Spinal cord (tissue), 10 donors: ENCODE measurements around the gene SAE1. TPM values are rescaled to one million over a fixed set of nuclear protein-coding genes. Genes with fewer than 3 reads are reported as not detected.

Experiments
- DNase-seq, 6 donors: peaks; one replicate each; pipeline versions ENCODE4 v3.0.0 to v3.0.0-alpha.2; 2013 to 2015; ENCODE audit warnings: low spot score in 6 of 6, low read depth in 4 of 6
- H3K27ac ChIP-seq: one replicate; pipeline ENCODE4 v1.5.1; 2013; ENCODE audit warnings: low read depth, low read length, control low read depth
- H3K27me3 ChIP-seq: one replicate; pipeline ENCODE4 v1.6.1; 2013; ENCODE audit warnings: low read length; ENCODE audit not compliant: control insufficient read depth, insufficient read depth
- H3K36me3 ChIP-seq: one replicate; pipeline ENCODE4 v1.6.1; 2013; ENCODE audit warnings: low read length; ENCODE audit not compliant: control insufficient read depth, insufficient read depth
- H3K4me1 ChIP-seq: one replicate; pipeline ENCODE4 v1.6.1; 2013; ENCODE audit warnings: low read length; ENCODE audit not compliant: control insufficient read depth, insufficient read depth
- H3K4me3 ChIP-seq: one replicate; pipeline ENCODE4 v1.5.1; 2013; ENCODE audit warnings: low read depth, low read length, control low read depth
- H3K9me3 ChIP-seq: one replicate; pipeline ENCODE4 v1.6.1; 2013; ENCODE audit warnings: low read length; ENCODE audit not compliant: control insufficient read depth, insufficient read depth
- WGBS: methylation state at CpG from one replicate; pipeline ENCODE4 v1.1.5; 2013; ENCODE audit warnings: missing lambda C conversion rate; ENCODE audit not compliant: insufficient coverage; 5-methylcytosine and 5-hydroxymethylcytosine counted together
- polyA plus RNA-seq, 2 donors: library from polyadenylated mRNA; unstranded; fragments of 120-200 nt; gene quantifications; one replicate each; pipeline ENCODE4 v1.2.1, GENCODE V29; 2013; ENCODE audit not compliant: insufficient read length in 2 of 2
- total RNA-seq, 2 donors: library from RNA; depleted of rRNA in 1 of 2; stranded (reverse); fragments of 120-200 nt in 1 of 2; fragments of >200 nt in 1 of 2; gene quantifications; one replicate each; pipeline versions ENCODE4 v1.2.3 to v1.2.4, GENCODE V29; 2013 to 2014
- donor health status: healthy.

The SAE1 gene
- total and polyA plus RNA-seq, 4 donors, result 89.8 to 121 (median 106) TPM

GRCh38 chr19:47231215-47232054 is 100.8 kb downstream of the SAE1 start:
- peak overlapping the region; percentile 69 for H3K27ac ChIP-seq
- H3K36me3 ChIP-seq, result no peaks in the 10 kb centered on the region
- H3K4me3 ChIP-seq, result peak overlapping the region; percentile 63
- peaks cover 44% of the 10 kb centered on the region for H3K4me1 ChIP-seq
- no peaks in the 10 kb centered on the region for H3K27me3 ChIP-seq
- 7% methylated on average over 51 of the region's 51 CpGs for WGBS
- no peaks in the 10 kb centered on the region for H3K9me3 ChIP-seq
- DNase-seq, result peak in 2 of 6 donors; percentile 87 to 89

DNA sequence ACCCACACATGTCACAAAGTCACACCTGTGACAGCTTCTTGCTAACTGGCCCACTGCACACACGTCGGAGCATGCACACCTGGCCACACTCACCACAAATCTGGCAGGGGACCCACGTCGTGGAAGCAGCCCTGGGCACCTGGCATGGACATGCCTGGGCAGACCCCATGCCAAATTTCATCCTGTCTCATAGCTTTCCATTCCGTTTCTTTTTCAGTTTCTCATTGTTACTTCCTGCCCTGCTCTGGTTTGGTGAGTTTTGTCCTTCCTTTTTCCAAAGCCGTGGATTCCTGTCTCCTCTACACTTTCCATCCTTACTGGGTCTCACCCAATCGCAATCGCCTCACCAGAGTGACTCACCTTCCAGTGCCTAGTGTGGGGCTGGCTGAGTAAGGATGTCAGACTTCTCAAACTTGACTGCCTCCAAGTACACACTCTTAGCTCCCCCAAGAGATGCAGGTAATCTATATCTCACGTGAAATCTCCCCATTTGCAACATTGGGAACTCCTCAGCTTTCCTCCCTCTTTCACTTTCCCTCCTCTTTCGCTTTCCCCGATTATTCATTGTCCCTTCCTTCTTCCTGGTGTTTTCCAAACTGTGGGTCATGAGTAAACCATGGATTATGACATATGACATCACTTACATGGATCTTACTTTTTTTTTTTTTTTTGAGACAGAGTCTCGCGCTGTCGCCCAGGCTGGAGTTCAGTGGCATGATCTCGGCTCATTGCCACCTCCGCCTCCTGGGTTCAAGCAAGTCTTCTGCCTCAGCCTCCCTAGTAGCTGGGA is 102.0 kb downstream of the SAE1 start:
- WGBS, result 62% methylated on average over 10 of the region's 16 CpGs
- H3K4me3 ChIP-seq, result no peak overlapping the region
- peaks cover 32% of the 10 kb centered on the region for H3K4me1 ChIP-seq
- H3K9me3 ChIP-seq, result no peaks in the 10 kb centered on the region
- DNase-seq, result no peak
- no peaks in the 10 kb centered on the region for H3K27me3 ChIP-seq
- no peak overlapping the region for H3K27ac ChIP-seq
- H3K36me3 ChIP-seq, result no peaks in the 10 kb centered on the region

DNA sequence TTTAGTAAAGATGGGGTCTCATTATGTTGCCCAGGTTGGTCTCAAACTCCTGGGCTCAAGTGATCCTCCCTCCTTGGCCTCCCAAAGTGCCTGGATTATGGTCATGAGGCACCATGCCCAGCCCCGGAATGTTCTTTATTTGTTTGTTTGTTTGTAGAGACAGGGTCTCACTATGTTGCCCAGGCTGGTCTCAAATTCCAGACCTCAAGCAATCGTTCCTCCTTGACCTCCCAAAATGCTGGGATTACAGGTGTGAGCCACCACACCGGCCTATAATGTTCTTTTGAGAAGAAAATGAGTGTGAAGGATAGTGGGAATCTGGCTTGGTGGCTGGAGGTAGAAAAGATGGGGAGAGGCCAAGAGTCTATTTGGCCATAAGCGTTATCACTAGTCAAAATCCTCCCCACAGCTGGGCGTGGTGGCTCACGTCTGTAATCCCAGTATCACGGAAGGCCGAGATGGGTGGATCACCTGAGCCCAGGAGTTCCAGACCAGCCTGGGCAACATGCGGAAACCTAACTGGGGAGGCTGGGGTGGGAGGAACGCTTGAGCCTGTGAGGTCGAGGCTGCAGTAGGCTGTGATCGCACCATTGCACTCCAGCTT is 105.5 kb downstream of the SAE1 start:
- Histone ChIP-seq H3K4me1 (peaks cover 29% of the 10 kb centered on the region), H3K27ac (no peak overlapping the region), H3K27me3 (peaks cover 3% of the 10 kb centered on the region), H3K9me3 (no peaks in the 10 kb centered on the region), H3K36me3 (no peaks in the 10 kb centered on the region), H3K4me3 (no peak overlapping the region)
- WGBS, result 100% methylated on average over 4 of the region's 12 CpGs
- DNase-seq, result no peak

DNA sequence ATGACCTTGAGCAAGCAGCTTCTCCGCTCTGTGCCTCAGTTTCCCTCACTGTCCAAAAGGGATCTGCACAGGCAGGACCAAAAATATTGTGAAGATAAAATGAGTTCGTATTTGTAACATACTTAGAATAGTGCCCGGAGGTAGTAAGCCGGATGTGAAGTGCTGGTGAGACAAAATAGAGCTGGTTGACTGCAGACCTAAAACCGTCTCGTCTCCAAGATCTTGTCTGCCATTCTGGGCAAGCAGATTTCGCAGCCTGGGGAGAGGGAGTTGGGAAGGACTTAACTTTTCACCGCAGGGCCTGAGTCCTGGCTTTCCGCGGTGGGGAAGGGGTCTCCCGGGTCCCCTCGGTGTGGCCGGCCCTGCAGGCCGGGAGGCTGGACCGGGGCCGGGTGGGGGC is 108.5 kb downstream of the SAE1 start:
- Histone ChIP-seq H3K27me3 (peaks cover 3% of the 10 kb centered on the region), H3K4me1 (peaks cover 44% of the 10 kb centered on the region), H3K27ac (peak overlapping the region; percentile 79), H3K36me3 (no peaks in the 10 kb centered on the region), H3K9me3 (no peaks in the 10 kb centered on the region), H3K4me3 (peak overlapping the region; percentile 45)
- DNase-seq, result no peak
- 2% methylated on average over 15 of the region's 16 CpGs for WGBS

DNA sequence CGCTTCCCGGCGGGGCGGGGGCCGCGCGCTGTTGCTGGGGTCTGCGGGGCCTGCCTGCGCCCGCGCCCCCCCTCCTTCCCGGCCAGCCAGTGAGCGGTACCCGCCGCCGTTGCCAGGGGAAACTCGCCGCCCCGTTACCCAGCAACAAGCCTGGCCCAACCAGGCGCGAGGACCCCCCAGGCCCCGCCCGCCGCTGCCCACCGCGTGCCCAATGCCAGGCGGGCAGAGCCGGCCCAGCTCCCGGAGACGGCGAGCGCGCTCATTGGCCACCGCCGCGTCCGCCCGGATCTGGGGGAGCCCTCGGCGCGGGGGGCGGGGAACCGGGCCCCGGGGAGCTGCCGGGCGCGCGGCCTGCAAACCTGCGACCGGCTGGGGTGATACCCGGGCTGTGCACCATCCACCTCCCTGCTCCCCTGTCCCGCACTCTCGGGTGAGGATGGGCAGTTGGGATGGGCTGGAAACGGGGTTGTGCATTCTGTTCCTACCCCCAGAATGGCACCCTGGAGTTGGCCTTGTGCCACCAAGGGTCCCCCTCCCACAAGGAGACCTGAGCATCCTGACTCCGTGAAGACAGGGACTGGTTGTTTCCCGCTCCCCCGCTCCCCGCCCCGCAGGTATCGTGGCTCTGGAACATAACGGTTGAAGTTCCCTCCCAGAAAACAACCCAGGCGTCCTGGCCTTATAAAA is 109.1 kb downstream of the SAE1 start:
- Histone ChIP-seq H3K27me3 (peaks cover 3% of the 10 kb centered on the region), H3K27ac (peak overlapping the region; percentile 84), H3K4me1 (peaks cover 50% of the 10 kb centered on the region), H3K9me3 (no peaks in the 10 kb centered on the region), H3K36me3 (no peaks in the 10 kb centered on the region), H3K4me3 (peak overlapping the region; percentile 50)
- peak in 5 of 6 donors; percentile 81 to 98 (median 90) for DNase-seq
- under 1% methylated on average over 62 of the region's 62 CpGs for WGBS

DNA sequence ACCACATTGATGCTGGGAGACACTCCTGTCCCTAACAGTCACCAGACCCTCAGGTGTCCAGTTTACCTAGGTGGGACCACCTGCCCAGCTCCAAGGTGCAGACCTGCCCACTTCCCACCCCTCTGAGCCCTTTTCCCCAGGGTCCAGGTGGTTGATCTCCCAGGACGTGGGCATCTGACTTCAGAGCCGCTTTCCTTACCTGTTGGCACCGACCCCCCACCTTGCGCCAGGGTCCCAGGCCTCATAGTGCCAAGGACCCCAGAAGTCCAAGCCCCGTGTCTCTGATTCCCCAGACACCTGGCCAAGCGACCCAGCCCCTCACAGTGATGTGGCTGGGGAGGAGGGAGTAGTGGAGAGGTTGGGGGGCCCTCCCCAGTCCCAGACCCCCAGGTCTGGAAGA is 109.9 kb downstream of the SAE1 start:
- no peaks in the 10 kb centered on the region for H3K9me3 ChIP-seq
- WGBS, result 59% methylated on average over 4 of the region's 6 CpGs
- peak overlapping the region; percentile 84 for H3K27ac ChIP-seq
- peaks cover 51% of the 10 kb centered on the region for H3K4me1 ChIP-seq
- H3K4me3 ChIP-seq, result peak overlapping the region; percentile 12
- H3K27me3 ChIP-seq, result peaks cover 3% of the 10 kb centered on the region
- DNase-seq, result no peak
- H3K36me3 ChIP-seq, result no peaks in the 10 kb centered on the region

GRCh38 chr19:47240996-47241918 is 110.6 kb downstream of the SAE1 start:
- Histone ChIP-seq H3K4me1 (peaks cover 51% of the 10 kb centered on the region), H3K27ac (peak overlapping the region; percentile 84), H3K9me3 (no peaks in the 10 kb centered on the region), H3K4me3 (peak overlapping the region; percentile 12), H3K36me3 (no peaks in the 10 kb centered on the region), H3K27me3 (peaks cover 3% of the 10 kb centered on the region)
- 16% methylated on average over 11 of the region's 27 CpGs for WGBS
- DNase-seq, result peak in 2 of 6 donors; percentile 68 to 84

DNA sequence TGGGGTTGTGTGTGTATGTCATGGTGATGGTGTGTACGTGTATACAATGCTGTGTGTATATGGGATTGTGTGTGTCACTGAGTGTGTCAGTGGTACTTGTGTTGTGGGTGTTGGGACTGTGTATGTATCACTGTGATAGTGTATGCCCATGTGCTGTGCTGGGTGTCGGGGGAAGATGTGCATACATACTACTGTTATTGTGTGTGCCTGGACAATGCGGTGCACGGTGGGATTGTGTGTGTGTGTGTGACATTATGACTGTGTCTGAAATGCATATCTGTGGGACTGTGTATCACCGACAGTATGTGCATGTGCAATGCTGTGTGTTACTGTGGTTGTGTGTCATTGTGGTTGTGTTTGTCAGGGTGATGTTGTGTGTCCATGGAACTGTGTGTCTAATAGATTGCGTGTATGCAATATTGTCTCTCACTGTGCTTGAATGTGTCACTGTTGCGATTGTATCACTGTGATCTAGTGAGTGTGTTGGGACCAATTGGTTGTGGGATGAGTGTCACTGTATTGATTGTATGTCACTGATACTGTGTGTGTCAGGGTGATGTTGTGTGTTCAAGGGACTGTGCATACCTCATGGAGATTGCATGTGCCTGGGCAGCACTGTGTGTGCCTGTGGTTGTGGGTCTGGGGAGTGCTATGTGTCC is 111.4 kb downstream of the SAE1 start:
- H3K27ac ChIP-seq, result no peak overlapping the region
- WGBS, result 90% methylated on average over 7 of the region's 7 CpGs
- H3K27me3 ChIP-seq, result peaks cover 3% of the 10 kb centered on the region

More for the DNA sequence above, 111.4 kb downstream of the SAE1 start:
- Histone ChIP-seq H3K36me3 (no peaks in the 10 kb centered on the region), H3K4me3 (no peak overlapping the region), H3K9me3 (no peaks in the 10 kb centered on the region), H3K4me1 (peaks cover 51% of the 10 kb centered on the region)
- no peak for DNase-seq
